GM12878 (cell line): ENCODE results near the gene SYNGAP1. TPM values are rescaled to one million over a fixed set of nuclear protein-coding genes. Genes with fewer than 3 reads are reported as not detected.
A peak's percentile ranks its signal among the peaks of the same experiment; 100 is the strongest.

Experiments
- ATAC-seq: fragments of 200-7000 bp; cut with Tn5 transposase; 3 replicates; pipeline ENCODE4 v1.9.1; 2020; ENCODE audit warnings: mild to moderate bottlenecking, moderate library complexity
- BruUV-seq: library from RNA; stranded (reverse); fragments of 400-500 nt; replicated peaks from 2 replicates; lab custom pipeline; 2021; lab: Mats Ljungman, UMichigan
- CTCF ChIA-PET: fragments of 300-600 bp; sonication (Branson Sonifier 250); formaldehyde crosslinking; extraction: SDS; loops from one replicate; lab custom pipeline; 2021; ENCODE audit warnings: inconsistent platforms; lab: Yijun Ruan, JAX
- POLR2A ChIA-PET: fragments of 350-600 bp; formaldehyde crosslinking; extraction: SDS; loops from one replicate; lab custom pipeline; 2021; ENCODE audit warnings: inconsistent platforms; lab: Charles Lee
- RAD21 ChIA-PET: fragments of 300-600 bp; sonication (Branson Sonifier 250); formaldehyde crosslinking; loops from one replicate; lab custom pipeline; 2023; ENCODE audit warnings: antibody characterized with exemption; ENCODE audit not compliant: unreplicated experiment; lab: Charles Lee
- SMC1A ChIA-PET: fragments of 300-600 bp; sonication (Branson Sonifier 250); formaldehyde crosslinking; loops from one replicate; lab custom pipeline; 2023; ENCODE audit not compliant: unreplicated experiment, uncharacterized antibody; lab: Charles Lee
- DNase-seq: peaks from one replicate; pipeline ENCODE4 v3.0.0-alpha.2; 2011; ENCODE audit warnings: low read depth, low spot score
- FAIRE-seq: peaks from 3 replicates; lab custom pipeline; 2011; peaks lifted over from hg19 to GRCh38; lab: Jason Lieb, UNC
- H2AFZ ChIP-seq: 2 replicates; pipeline ENCODE4 v1.6.0; 2011; ENCODE audit warnings: low read depth, low read length, control low read depth; ENCODE audit not compliant: control insufficient read depth
- H3K27ac ChIP-seq: 2 replicates; pipeline ENCODE4 v1.5.1; 2011; ENCODE audit warnings: control low read depth; ENCODE audit not compliant: control insufficient read depth, insufficient read depth
- H3K27me3 ChIP-seq, 2 experiments: replicated peaks in 1 of 2; 2 replicates each; pipeline versions ENCODE4 v1.6.0 to v1.6.1; 2011; ENCODE audit warnings: low read length in 1 of 2; ENCODE audit not compliant: control insufficient read depth in 2 of 2, insufficient read depth in 2 of 2
- H3K36me3 ChIP-seq, 2 experiments: 2 replicates each; pipeline ENCODE4 v1.5.1; 2011; ENCODE audit warnings: low read length in 1 of 2; ENCODE audit not compliant: control insufficient read depth in 2 of 2, insufficient read depth in 2 of 2
- H3K4me1 ChIP-seq: 2 replicates; pipeline ENCODE4 v1.6.1; 2011; ENCODE audit warnings: mild to moderate bottlenecking, low read length, moderate library complexity, mixed read lengths; ENCODE audit not compliant: control insufficient read depth, insufficient read depth
- H3K4me2 ChIP-seq: 2 replicates; pipeline ENCODE4 v1.6.0; 2011; ENCODE audit warnings: control low read depth; ENCODE audit not compliant: control insufficient read depth, insufficient read depth
- H3K4me3 ChIP-seq: fragments of 200-600 bp; sonication (generic); 2 replicates; pipeline ENCODE4 v1.5.1; 2016
- H3K79me2 ChIP-seq: 2 replicates; pipeline ENCODE4 v1.6.0; 2011; ENCODE audit warnings: low read length; ENCODE audit not compliant: control insufficient read depth, insufficient read depth
- H3K9ac ChIP-seq: 2 replicates; pipeline ENCODE4 v1.8.0; 2011; ENCODE audit warnings: low read length, control low read depth, mixed read lengths; ENCODE audit not compliant: control insufficient read depth, insufficient read depth
- H3K9me3 ChIP-seq: replicated peaks from 3 replicates; pipeline ENCODE4 v1.5.1; 2011; ENCODE audit warnings: mild to moderate bottlenecking, low read length; ENCODE audit not compliant: control insufficient read depth, insufficient read depth
- H4K20me1 ChIP-seq: 2 replicates; pipeline ENCODE4 v1.6.0; 2011; ENCODE audit not compliant: control insufficient read depth, insufficient read depth
- ATF7 ChIP-seq: fragments of 450-650 bp; IDR thresholded peaks from 2 replicates; pipeline ENCODE4 v1.6.1; 2016; ENCODE audit warnings: low read depth, mild to moderate bottlenecking
- BHLHE40 ChIP-seq, 2 experiments: fragments of 450-650 bp in 1 of 2; IDR thresholded peaks; 2 replicates each; pipeline ENCODE4 v1.6.1; 2011 to 2017; ENCODE audit warnings: low read depth in 2 of 2, borderline replicate concordance in 1 of 2, improper control_type of control experiment in 1 of 2, low read length in 1 of 2, mild to moderate bottlenecking in 1 of 2
- EGR1 ChIP-seq, 2 experiments: IDR thresholded peaks; 1 replicate in 1 of 2; 2 replicates in 1 of 2; pipeline ENCODE4 v1.6.1; 2011 to 2012; ENCODE audit warnings: low read depth in 2 of 2, low read length in 2 of 2, borderline replicate concordance in 1 of 2, mild to moderate bottlenecking in 1 of 2, moderate library complexity in 1 of 2
- EP300 ChIP-seq, 2 experiments: fragments of 150-350 bp in 1 of 2; IDR thresholded peaks; 2 replicates each; pipeline ENCODE4 v1.6.1; 2011 to 2012; ENCODE audit warnings: low read depth in 2 of 2, low read length in 2 of 2, borderline replicate concordance in 1 of 2, improper control_type of control experiment in 1 of 2, inconsistent platforms in 1 of 2; ENCODE audit not compliant: control insufficient read depth in 1 of 2
- IKZF1 ChIP-seq: fragments of 450-650 bp; conservative IDR thresholded peaks from 2 replicates; pipeline ENCODE4 v1.6.1; 2017; ENCODE audit warnings: antibody characterized with exemption, mild to moderate bottlenecking
- MAX ChIP-seq: IDR thresholded peaks from 2 replicates; pipeline ENCODE4 v1.6.1; 2012; ENCODE audit warnings: low read depth, low read length, improper control_type of control experiment
- MEF2A ChIP-seq: IDR thresholded peaks from 2 replicates; pipeline ENCODE4 v1.6.1; 2011; ENCODE audit warnings: low read depth, mild to moderate bottlenecking, low read length, moderate library complexity; ENCODE audit not compliant: insufficient read depth
- MLLT1 ChIP-seq: fragments of 450-650 bp; IDR thresholded peaks from 2 replicates; pipeline ENCODE4 v1.6.1; 2016; ENCODE audit warnings: mild to moderate bottlenecking
- NBN ChIP-seq: fragments of 450-650 bp; IDR thresholded peaks from 2 replicates; pipeline ENCODE4 v1.6.1; 2016
- RBBP5 ChIP-seq: fragments of 200-600 bp; sonication (generic); conservative IDR thresholded peaks from 2 replicates; pipeline ENCODE4 v1.6.1; 2016
- RELB ChIP-seq: fragments of 450-650 bp; IDR thresholded peaks from 2 replicates; pipeline ENCODE4 v1.6.1; 2017; ENCODE audit warnings: low read depth, mild to moderate bottlenecking, moderate library complexity
- RUNX3 ChIP-seq: IDR thresholded peaks from 2 replicates; pipeline ENCODE4 v1.6.1; 2012; ENCODE audit warnings: low read length, inconsistent platforms
- SMAD1 ChIP-seq: fragments of 450-650 bp; IDR thresholded peaks from 2 replicates; pipeline ENCODE4 v1.6.1; 2018; ENCODE audit warnings: mild to moderate bottlenecking, low read depth; ENCODE audit not compliant: partially characterized antibody
- SMC3 ChIP-seq: IDR thresholded peaks from 2 replicates; pipeline ENCODE4 v1.6.1; 2011; ENCODE audit warnings: low read length, improper control_type of control experiment, borderline replicate concordance
- SPI1 ChIP-seq: IDR thresholded peaks from 2 replicates; pipeline ENCODE4 v1.6.1; 2011; ENCODE audit warnings: low read depth, mild to moderate bottlenecking, low read length, moderate library complexity, borderline replicate concordance; ENCODE audit not compliant: insufficient read depth
- TCF3 ChIP-seq: IDR thresholded peaks from 2 replicates; pipeline ENCODE4 v1.6.1; 2012; ENCODE audit warnings: low read depth, mild to moderate bottlenecking, low read length, borderline replicate concordance; ENCODE audit not compliant: insufficient read depth
- whole genome bisulfite sequencing: methylation state at CpG from one replicate; pipeline ENCODE4 v1.1.6; 2016; ENCODE audit warnings: low lambda C conversion rate; ENCODE audit not compliant: insufficient replicate concordance, insufficient coverage; ENCODE audit errors: missing lambda C conversion rate; 5-methylcytosine and 5-hydroxymethylcytosine counted together
- in situ Hi-C: fragments of 300-500 bp; cut with MboI; formaldehyde crosslinking; loops from 9 replicates; pipeline ENCODE4 v1.14.3; 2018; ENCODE audit warnings: mixed read lengths
- intact Hi-C: fragments of 100-400 bp; cut with micrococcal nuclease; formaldehyde crosslinking; loops from one replicate; pipeline ENCODE4 v1.14.2; 2022; ENCODE audit not compliant: unreplicated experiment
- polyA plus RNA-seq, 11 experiments: library from polyadenylated mRNA; depleted of rRNA in 4 of 11; unstranded in 6 of 11; stranded (reverse) in 5 of 11; fragments of >200 nt; fragmentation: Nextera tagmentation in 4 of 11; fragmentation: Illumina TruSeq in 1 of 11; extraction: Ambion mirVana in 4 of 11; extraction: Trizol in 1 of 11; gene quantifications; 1 replicate in 1 of 11; 2 replicates in 10 of 11; pipeline versions ENCODE4 v1.2.1 to v1.2.3, GENCODE V29; 2011 to 2016; ENCODE audit warnings: inconsistent platforms in 2 of 11, missing spikeins in 2 of 11, low read depth in 1 of 11
- total RNA-seq, 4 experiments: library from RNA; depleted of rRNA in 3 of 4; stranded (reverse); fragments of >200 nt in 3 of 4; fragmentation: Illumina TruSeq in 1 of 4; extraction: Trizol in 1 of 4; gene quantifications; 2 replicates each; pipeline versions ENCODE4 v1.2.1 to v1.2.3, GENCODE V29; 2013 to 2021

The SYNGAP1 gene
- total and polyA plus RNA-seq, 10 of the 15 experiments (the other 5 are each of a cell fraction or from before 2014, with no cell fraction given), result 0.05 to 9.2 (median 1.2) TPM

GRCh38 chr6:33424855-33425667 is 5.2 kb downstream of the SYNGAP1 start:
- DNase-seq (no peak), ATAC-seq (peak; percentile 6; the same call in 2 of the 3 replicates), FAIRE-seq (peak; percentile 64)
- H3K79me2 ChIP-seq, result peaks cover 1% of the 10 kb centered on the region; the same call in 1 of the 2 replicates
- no peaks in the 10 kb centered on the region for H3K36me3 ChIP-seq
- H3K9me3 ChIP-seq, result no peaks in the 10 kb centered on the region
- BruUV-seq, result TSS peak; percentile 93
- CTCF ChIA-PET, result interaction anchor here (0.7 to 2.4 kb wide), 13 partner anchors 9 to 275 kb away, joined by 3 to 25 read pairs (median 4); partner anchors contain the start of genes B3GALT4, CUTA, RGL2 and RPS18
- in situ Hi-C loops (no loop called here), intact Hi-C loops (no loop called here)
- RAD21 ChIA-PET, result interaction anchor here (0.6 to 2.3 kb wide), 12 partner anchors 9 to 180 kb away, joined by 3 to 11 read pairs (median 5); partner anchors contain the start of genes B3GALT4, BAK1, KIFC1 and PFDN6
- H3K4me3 ChIP-seq, result peak overlapping the region; percentile 66
- no peaks in the 10 kb centered on the region; a peak in 2 of 4 replicates for H3K27me3 ChIP-seq
- H3K9ac ChIP-seq, result peak overlapping the region; percentile 87
- H3K4me2 ChIP-seq, result peak overlapping the region; percentile 69
- SMC1A ChIA-PET, result interaction anchor here (0.9 to 1.5 kb wide), 7 partner anchors 8 to 183 kb away, joined by 3 to 6 read pairs (median 3); no protein-coding TSS in a partner anchor
- peak overlapping the region; percentile 86 for H3K27ac ChIP-seq
- peaks cover 29% of the 10 kb centered on the region for H3K4me1 ChIP-seq
- H4K20me1 ChIP-seq, result no peaks in the 10 kb centered on the region
- H2AFZ ChIP-seq, result peak overlapping the region; percentile 87
- WGBS, result 25% methylated on average over 12 of the region's 12 CpGs
- POLR2A ChIA-PET, result interaction anchor here (0.6 to 2.4 kb wide), 9 partner anchors 8 to 146 kb away, joined by 3 to 14 read pairs (median 5); partner anchors contain the start of genes CUTA, ZBTB22 and ZBTB9
- no peak for TF ChIP-seq ATF7
- 0 out of 2 replicates have a peak, but pooled peaks have one; percentile 26 for TF ChIP-seq RELB
- TF ChIP-seq EGR1 (IDR thresholded peaks at IDR 0.05; ENCODE audit: borderline replicate concordance in 1 of 2, low read depth in 2 of 2, low read length in 2 of 2), result no peak
- no peak for TF ChIP-seq MEF2A
- TF ChIP-seq SMC3, result no peak
- TF ChIP-seq MAX, result no peak
- TF ChIP-seq IKZF1, result peak; percentile 35; the same call in 1 of the 2 replicates
- no peak for TF ChIP-seq RBBP5
- TF ChIP-seq SPI1, result peak; percentile 16; the same call in 1 of the 2 replicates
- TF ChIP-seq BHLHE40 (IDR thresholded peaks at IDR 0.05; ENCODE audit: borderline replicate concordance in 1 of 2, low read depth in 2 of 2, low read length in 1 of 2), result 0 out of 4 replicates have a peak, but pooled peaks of 1 of the 2 experiments have one; percentile 11
- TF ChIP-seq SMAD1, result peak; percentile 15
- 0 out of 2 replicates have a peak, but pooled peaks have one; percentile 64 for TF ChIP-seq NBN
- no peak for TF ChIP-seq TCF3
- no peak for TF ChIP-seq RUNX3
- TF ChIP-seq EP300 (IDR thresholded peaks at IDR 0.05; ENCODE audit: borderline replicate concordance in 1 of 2, control insufficient read depth in 1 of 2, low read depth in 2 of 2, low read length in 2 of 2), result no peak
- peak; percentile 58; the same call in 1 of the 2 replicates for TF ChIP-seq MLLT1
